ENCODE measurements around the gene CLDN34.

Gene CLDN34

GRCh38 chrX:10017872-10018271, 50.7 kb downstream of the CLDN34 start:
- DNase-seq, result peak; percentile 26
